Measurements from ENCODE around the gene SCFD2.

Gene SCFD2

DNA sequence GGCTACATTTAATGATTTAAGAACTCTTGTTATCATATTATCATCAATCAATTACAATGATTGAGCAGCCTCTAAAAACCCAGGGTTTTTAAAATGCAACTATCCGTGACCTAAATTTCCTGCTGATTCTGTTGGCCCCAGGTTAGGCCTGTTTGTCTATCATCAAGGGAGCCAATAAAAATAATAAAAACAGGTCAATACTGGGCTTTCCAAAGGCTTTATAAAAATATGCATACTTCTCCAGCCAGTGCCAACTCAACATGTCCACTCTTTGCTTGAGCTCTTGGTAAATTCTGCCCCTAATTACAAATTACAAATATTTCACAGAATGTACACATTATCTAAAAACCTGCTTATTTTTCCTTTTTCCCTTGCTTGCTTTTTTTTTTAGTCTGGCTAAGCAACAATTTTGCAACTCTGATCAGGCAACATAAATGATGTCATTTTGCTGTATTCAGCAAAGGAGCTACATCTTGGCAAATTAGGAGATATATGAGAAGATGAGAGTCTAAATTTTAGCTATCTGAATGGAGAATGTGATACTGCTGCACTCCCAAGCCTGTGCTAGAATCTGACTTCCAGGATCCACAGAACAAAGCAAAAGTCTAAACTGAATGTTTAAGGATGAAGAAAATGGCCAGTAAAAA, 204.0 kb downstream of the SCFD2 start:
- ATAC-seq (ENCODE audit: insufficient read depth, low read depth) (no peak), DNase-seq (no peak)
- Histone ChIP-seq H2AFZ (ENCODE audit: low read depth, low read length) (no peak overlapping the region), H3K9ac (ENCODE audit: low read depth, low read length) (no peak overlapping the region), H3K4me1 (ENCODE audit: insufficient read depth, low read length) (no peaks in the 10 kb centered on the region), H3K4me2 (ENCODE audit: insufficient read depth, low read length) (no peak overlapping the region), H3K4me3 (ENCODE audit: low read depth in 1 of 2, low read length in 2 of 2) (no peak overlapping the region), H3K36me3 (ENCODE audit: insufficient read depth, low read length) (no peaks in the 10 kb centered on the region), H3K79me2 (ENCODE audit: insufficient read depth, low read length) (no peaks in the 10 kb centered on the region), H3K9me3 (ENCODE audit: insufficient read depth, low read length, severe bottlenecking) (no peaks in the 10 kb centered on the region), H3K27me3 (ENCODE audit: insufficient read depth, low read length, poor library complexity) (no peaks in the 10 kb centered on the region), H3K27ac (ENCODE audit: low read length) (no peak overlapping the region), H4K20me1 (ENCODE audit: insufficient read depth, low read length) (no peaks in the 10 kb centered on the region)
- TF ChIP-seq EZH2 (IDR thresholded peaks at IDR 0.05; ENCODE audit: borderline replicate concordance, low read depth, low read length, severe bottlenecking) = no peak
- TF ChIP-seq, protein P1, sequence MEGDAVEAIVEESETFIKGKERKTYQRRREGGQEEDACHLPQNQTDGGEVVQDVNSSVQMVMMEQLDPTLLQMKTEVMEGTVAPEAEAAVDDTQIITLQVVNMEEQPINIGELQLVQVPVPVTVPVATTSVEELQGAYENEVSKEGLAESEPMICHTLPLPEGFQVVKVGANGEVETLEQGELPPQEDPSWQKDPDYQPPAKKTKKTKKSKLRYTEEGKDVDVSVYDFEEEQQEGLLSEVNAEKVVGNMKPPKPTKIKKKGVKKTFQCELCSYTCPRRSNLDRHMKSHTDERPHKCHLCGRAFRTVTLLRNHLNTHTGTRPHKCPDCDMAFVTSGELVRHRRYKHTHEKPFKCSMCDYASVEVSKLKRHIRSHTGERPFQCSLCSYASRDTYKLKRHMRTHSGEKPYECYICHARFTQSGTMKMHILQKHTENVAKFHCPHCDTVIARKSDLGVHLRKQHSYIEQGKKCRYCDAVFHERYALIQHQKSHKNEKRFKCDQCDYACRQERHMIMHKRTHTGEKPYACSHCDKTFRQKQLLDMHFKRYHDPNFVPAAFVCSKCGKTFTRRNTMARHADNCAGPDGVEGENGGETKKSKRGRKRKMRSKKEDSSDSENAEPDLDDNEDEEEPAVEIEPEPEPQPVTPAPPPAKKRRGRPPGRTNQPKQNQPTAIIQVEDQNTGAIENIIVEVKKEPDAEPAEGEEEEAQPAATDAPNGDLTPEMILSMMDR (IDR thresholded peaks at IDR 0.05; ENCODE audit: borderline replicate concordance, extremely low read depth, low read length, poor library complexity, severe bottlenecking) = no peak

DNA sequence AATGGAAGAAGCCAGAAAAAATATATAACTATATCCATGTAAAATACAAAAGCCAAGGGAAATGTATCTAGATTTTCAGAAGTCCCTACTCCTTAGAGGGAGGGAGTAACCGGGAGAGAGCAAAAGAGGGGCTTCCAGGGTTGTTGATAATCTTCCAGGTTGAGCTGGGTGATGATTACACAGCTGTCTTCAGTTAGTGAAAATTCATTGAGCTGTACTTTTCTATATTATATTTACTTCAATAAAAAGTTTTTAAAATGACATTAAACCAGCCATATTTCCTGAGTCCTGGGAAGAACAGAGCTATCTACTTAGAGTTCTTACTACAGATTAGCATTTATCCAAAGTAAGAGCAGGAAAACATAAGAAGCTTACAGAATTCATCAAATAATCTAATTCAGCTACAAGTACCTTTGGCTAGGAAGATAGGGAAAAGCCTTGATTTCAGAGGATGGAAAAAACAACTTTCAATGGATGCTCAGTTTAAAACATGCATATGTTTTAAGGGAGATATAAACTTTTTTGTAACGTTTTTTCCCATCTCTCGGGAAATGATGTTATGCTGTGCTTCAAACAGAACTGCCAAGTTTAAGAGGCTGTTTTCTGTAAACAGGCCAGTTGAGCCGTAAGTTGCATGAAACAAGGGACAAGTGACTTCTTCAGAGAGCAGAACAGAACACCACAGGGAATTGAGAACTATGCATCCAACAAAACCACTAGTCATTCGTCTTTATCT, 204.6 kb downstream of the SCFD2 start:
- Histone ChIP-seq H3K4me3 (ENCODE audit: low read depth in 1 of 2, low read length in 2 of 2) (no peak overlapping the region), H3K36me3 (ENCODE audit: insufficient read depth, low read length) (no peaks in the 10 kb centered on the region), H3K9ac (ENCODE audit: low read depth, low read length) (no peak overlapping the region), H2AFZ (ENCODE audit: low read depth, low read length) (no peak overlapping the region), H3K27ac (ENCODE audit: low read length) (no peak overlapping the region), H3K9me3 (ENCODE audit: insufficient read depth, low read length, severe bottlenecking) (no peaks in the 10 kb centered on the region), H3K79me2 (ENCODE audit: insufficient read depth, low read length) (no peaks in the 10 kb centered on the region), H4K20me1 (ENCODE audit: insufficient read depth, low read length) (no peaks in the 10 kb centered on the region), H3K4me2 (ENCODE audit: insufficient read depth, low read length) (no peak overlapping the region), H3K4me1 (ENCODE audit: insufficient read depth, low read length) (no peaks in the 10 kb centered on the region), H3K27me3 (ENCODE audit: insufficient read depth, low read length, poor library complexity) (no peaks in the 10 kb centered on the region)
- DNase-seq = no peak
- TF ChIP-seq, protein P1 (IDR thresholded peaks at IDR 0.05; ENCODE audit: borderline replicate concordance, extremely low read depth, low read length, poor library complexity, severe bottlenecking) = no peak
- no peak for TF ChIP-seq EZH2 (IDR thresholded peaks at IDR 0.05; ENCODE audit: borderline replicate concordance, low read depth, low read length, severe bottlenecking)
- ATAC-seq (ENCODE audit: insufficient read depth, low read depth) = no peak

DNA sequence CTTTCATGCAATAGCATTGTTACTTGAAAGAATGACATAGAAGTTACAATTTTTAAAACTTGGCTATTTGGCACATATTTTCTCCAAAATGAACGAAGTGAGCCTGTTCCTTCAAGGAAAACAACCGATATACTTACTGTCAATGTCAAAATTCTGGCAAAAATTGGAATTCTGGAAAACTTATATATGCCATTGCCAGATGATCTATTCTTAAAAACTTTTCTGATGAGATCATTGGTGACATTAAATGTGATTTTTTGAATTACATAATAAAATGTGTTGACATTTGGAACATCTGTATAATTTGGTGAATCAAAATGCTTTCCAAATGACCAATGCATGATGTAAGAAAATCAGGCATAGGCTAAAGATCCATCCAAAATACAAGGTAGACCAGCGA, 209.0 kb downstream of the SCFD2 start:
- Histone ChIP-seq H2AFZ (ENCODE audit: low read depth, low read length) (no peak overlapping the region), H3K4me3 (ENCODE audit: low read depth in 1 of 2, low read length in 2 of 2) (no peak overlapping the region), H3K36me3 (ENCODE audit: insufficient read depth, low read length) (0 out of 2 replicates have a peak, but pooled peaks cover 3% of the 10 kb centered on the region), H3K9ac (ENCODE audit: low read depth, low read length) (no peak overlapping the region), H3K9me3 (ENCODE audit: insufficient read depth, low read length, severe bottlenecking) (peaks cover 6% of the 10 kb centered on the region), H3K27me3 (ENCODE audit: insufficient read depth, low read length, poor library complexity) (no peaks in the 10 kb centered on the region), H3K27ac (ENCODE audit: low read length) (no peak overlapping the region), H3K79me2 (ENCODE audit: insufficient read depth, low read length) (no peaks in the 10 kb centered on the region), H4K20me1 (ENCODE audit: insufficient read depth, low read length) (no peaks in the 10 kb centered on the region), H3K4me1 (ENCODE audit: insufficient read depth, low read length) (no peaks in the 10 kb centered on the region), H3K4me2 (ENCODE audit: insufficient read depth, low read length) (no peak overlapping the region)
- ATAC-seq (ENCODE audit: insufficient read depth, low read depth) (no peak), DNase-seq (no peak)
- no peak for TF ChIP-seq EZH2 (IDR thresholded peaks at IDR 0.05; ENCODE audit: borderline replicate concordance, low read depth, low read length, severe bottlenecking)
- TF ChIP-seq, protein P1 (IDR thresholded peaks at IDR 0.05; ENCODE audit: borderline replicate concordance, extremely low read depth, low read length, poor library complexity, severe bottlenecking) = no peak

All from DND-41 (cell line).